ENCODE measurements around the gene ID2.

ID2 gene

DNA sequence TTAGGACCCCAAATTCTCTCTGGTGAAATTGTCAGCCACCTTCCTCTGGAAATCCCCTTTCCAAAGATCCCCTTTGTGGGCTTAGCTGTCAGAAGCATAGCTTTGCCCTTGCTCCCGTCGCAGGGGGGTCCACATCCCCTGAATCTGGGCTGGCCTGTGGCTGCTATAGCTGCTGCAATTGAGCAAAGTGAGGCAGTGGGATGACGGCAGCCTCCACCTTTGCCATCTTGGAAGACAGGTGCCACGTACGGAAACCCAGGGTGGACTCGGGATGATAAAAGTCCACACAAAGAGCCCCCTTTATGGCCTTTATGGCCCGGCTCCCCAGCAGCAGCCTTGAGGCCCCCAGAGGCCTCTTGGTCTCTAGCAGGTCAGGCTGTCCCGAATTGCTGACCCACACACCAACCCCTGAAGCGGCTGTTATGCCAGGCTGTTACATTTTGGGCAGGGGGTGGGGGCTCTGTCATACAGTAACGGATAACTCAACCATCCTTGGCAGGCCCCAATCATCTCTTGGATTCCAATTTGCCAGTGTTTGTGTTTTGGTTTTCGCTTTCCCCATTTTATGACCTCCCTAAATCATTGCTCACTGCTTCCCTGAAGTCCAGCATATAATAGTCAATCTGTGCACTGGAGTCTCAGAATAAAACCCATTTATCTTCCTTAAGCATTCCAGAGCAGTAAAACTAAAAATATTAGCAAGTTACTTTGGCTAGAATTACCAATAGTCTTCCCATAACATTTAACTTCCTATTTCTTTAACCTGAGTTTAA, 33.2 kb upstream of the ID2 start:
- no peak for DNase-seq

DNA sequence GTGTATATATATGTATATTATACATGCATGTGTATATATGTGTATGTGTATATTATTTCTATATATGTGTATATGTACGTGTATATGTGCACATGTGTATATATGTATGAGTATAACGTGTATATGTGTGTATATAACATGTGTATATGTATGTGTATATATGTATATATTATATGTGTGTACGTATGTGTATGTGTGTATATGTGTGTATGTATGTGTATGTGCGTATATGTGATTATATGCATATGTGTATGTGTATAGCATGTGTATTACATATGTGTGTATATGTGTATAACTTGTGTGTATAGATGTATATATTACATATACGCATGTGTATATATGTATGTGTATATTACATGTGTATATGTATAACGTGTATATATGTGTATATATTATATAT, 32.1 kb upstream of the ID2 start:
- DNase-seq: no peak

DNA sequence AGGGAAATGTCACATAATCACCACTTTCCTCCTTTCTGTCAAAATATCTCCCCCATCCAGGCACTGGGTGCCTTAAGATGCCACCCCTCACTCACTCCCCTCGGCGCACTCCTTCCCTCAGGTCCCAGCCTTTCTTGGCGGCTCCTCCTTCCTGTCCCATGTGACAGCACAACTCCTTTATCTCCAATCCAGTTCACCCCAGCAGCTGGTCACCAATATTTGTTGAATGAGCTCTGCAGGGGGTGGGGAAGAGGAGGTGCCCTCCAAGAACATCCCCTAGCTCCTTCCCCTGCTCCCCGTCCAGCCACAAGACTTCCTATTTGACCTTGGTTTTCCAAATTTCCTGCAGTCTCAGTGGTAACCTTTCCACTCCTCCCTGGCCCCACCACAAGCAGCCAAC, 31.6 kb upstream of the ID2 start:
- DNase-seq: no peak

DNA sequence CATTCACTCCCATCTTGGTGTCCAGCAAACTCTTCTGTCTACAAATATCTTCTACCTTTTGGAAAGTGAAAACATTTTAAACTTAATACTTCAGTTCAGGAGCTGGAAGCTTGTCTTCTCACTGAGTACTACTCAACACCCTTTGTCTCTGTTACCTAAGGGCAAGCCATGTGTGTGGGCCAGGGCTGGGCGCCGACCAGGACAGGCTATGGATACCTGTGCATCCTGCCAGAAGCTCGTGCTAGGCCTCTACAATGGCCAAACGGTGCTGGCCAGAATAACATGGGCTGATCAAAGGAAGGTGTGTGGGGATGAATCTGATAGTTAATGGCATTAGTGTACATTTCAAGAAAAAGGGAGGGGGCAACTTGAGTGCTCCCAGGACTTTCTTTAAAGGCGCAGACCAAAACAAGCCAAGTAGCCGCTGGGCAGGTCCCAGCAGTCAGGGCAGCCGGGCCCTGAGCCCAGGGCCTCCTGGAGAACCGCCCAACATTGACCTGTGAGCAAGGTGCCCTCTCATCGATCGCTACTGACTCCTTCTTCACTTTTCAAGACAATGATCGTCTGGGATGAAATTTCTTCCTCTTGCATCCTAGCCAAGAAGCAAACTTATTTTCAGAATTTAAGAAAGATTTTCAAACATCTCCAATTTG, 29.0 kb upstream of the ID2 start:
- DNase-seq: no peak

DNA sequence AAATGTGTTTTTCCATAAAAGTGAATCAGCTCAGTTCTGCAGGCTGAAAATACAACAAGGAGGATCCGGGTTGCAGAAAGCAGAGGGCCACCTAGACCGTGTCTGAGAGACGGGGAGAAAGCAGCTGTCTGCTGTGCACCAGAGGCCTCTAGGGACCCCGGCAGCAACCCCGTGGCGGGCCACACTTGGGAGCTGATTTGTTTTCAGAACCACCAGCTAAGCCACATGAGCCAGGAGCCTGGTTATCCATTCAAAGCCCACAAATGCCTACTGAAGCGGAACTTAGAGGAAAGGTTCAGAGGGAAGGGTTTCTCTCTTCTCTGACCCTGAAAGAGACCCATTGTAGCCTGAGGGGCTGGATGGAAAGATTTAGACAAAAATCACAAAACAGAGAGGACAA, 28.4 kb upstream of the ID2 start:
- DNase-seq: no peak

DNA sequence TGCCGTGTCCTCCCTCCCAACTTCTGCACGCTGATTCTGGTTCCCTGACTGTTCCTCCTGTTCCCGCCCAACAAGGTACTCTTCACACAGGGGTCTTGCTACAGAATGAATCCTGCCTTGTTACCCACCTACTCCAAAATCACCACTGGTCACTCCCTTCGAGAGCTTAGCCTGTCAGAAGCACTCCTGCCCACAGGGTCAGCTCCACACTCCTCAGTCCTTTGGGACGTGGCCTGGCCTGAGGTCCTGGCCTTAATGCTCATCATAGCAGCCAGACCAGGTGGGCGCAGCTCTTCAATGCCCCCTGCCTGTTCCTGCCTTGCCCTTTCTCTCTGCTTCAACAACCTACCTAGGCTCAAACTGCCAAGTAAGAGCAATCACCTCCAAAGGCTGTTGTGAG, 27.8 kb upstream of the ID2 start:
- DNase-seq: no peak

DNA sequence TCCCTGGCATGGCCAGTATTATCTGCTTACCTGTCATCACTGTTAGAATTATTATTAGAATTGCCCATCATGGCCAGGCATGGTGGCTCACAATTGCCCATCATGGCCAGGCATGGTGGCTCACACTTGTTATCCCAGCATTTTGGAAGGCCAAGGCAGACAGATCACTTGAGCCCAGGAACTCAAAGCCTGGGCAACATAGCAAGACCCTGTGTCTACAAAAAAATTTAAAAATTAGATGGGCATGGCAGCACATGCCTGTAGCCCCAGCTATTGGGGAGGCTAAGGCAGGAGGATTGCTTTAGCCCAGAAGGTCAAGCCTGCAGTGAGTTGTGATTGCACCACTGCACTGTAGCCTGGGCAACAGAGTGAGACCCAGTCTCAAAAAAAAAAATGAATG, 27.4 kb upstream of the ID2 start:
- DNase-seq: no peak

DNA sequence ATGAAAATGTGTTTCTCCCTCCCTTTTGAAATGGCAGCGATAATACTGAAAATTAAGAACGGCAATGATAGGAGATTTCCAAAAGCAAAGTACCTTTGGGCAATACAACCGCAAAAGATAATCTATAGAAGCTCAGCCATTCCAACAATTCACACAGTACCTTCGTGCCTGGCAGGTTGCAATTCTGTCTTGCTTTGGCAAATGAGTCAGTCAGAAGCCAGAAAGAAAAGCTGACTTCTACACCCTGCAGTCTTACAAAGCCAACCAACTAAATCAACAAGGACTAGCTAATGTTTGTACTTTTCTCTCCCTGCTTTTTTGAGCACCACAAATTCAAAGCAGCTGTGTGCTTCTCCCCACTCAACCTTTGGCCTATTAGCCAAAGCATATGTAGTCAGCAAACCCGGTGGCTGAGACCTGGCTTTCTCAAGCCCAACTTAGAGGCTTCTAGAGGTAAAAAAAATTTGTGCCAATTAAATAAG, 25.7 kb upstream of the ID2 start:
- no peak for DNase-seq

DNA sequence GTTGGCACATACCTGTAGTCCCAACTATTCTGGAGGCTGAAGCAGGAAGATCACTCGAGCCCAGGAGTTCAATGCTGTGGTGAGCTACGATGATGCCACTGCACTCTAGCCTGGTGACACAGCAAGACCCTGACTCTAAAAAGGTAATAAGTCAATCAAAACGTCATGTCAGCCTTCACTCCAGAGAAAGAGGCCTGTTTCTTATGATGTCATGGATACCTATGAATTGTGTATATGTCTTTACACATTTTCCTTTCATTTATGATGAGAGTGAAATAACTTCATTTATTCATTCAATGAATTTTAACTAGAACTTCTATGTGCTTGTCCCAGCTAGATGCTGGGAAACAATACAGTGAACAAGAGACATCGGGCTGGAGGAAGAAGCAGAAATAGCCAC, 25.0 kb upstream of the ID2 start:
- no peak for DNase-seq

DNA sequence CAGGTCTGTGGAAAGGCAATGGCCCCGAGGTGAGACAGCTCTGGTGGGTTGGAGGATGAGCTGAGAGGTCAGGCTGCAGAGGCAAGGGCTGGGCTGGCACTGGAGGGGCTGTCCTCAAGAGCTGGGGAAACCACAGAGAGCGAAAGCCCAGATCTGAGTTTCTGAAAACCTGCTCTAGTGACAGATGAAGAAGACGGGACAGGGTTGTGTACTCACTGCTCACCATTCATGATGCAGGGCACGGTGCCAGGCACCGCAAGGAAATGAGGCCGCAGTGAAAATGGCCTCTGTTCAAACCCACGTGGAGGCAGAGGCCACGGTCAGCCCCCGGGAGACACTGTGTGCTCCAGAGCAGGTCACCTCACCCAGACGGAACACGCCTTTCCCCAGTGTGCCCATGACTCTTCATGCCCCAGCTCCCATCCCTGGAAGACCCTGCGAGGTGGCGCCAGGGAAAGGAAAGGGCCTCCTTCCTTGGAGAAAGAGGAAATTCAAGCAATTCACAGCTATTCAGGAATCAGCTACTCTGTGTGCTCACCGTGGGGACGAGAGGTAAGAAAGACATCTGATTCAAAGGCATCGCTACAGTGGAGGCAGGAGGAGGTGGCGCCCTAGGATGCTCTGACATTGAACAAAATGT, 24.3 kb upstream of the ID2 start:
- no peak for DNase-seq

DNA sequence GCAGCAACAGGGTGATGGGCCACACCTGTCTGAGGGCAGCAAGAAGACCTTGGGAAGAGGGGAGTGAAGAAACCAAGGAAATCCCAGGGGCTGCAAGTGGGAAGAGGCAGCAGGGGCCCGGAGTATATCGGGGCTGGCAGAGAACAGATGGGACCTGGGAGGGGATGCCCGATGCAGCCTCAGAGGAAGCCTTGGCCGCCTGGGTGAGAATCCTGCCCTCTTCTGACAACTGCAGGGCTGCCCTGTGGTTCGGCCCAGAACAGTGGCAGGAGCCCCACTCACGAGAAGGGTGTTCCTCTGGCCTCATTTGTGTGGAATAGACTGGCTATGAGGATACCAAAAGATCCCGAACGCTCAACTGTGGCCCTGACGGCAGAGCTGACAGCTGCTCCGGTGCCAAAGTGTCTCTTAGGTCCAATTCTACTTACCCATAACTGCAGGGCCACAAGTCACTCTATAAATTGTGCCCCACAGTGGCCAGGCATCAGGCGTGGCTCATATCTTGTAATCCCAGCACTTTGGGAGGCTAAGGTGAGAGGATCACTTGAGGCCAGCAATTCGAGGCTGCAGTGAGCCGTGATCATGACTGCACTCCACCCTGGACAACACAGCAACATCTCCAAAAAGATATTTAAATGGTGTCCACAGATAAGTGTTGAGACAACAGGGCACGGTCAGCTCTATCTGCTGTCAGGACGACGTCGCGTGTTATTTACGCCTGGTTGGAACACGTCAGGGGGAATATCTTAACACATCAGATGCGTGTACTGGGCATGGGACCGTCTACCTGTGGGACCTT, 23.6 kb upstream of the ID2 start:
- no peak for DNase-seq

DNA sequence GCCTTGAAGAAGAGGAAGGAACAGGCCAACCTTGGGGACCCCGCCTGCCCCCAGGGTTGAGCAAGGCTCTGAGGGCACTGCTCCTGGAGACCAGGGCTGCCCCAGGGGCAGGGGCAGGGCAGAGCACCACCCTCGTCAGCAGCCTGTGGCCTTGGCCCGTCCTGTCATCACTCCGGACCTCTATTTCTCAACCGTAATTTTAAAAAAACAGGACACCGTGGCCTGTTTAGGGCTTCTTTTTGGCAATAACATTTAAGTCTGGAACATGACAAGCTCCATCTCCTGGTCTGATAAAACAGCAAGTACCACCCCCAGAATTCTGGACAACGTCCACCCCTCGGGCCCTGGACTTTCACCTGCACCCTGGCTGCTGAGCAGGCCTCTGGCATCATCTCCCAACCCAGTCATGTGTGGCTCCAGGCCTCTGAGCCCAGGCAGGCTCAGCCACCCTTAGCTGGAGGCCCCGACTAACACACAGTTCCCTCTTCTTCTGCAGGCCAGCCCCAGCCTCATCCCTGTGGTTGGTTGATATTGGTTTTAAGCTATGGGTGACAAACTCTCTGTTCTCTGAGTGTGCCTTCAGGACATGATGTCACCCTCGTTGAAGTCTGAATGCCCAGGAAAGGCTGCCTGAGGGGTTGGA, 22.6 kb upstream of the ID2 start:
- DNase-seq: no peak

DNA sequence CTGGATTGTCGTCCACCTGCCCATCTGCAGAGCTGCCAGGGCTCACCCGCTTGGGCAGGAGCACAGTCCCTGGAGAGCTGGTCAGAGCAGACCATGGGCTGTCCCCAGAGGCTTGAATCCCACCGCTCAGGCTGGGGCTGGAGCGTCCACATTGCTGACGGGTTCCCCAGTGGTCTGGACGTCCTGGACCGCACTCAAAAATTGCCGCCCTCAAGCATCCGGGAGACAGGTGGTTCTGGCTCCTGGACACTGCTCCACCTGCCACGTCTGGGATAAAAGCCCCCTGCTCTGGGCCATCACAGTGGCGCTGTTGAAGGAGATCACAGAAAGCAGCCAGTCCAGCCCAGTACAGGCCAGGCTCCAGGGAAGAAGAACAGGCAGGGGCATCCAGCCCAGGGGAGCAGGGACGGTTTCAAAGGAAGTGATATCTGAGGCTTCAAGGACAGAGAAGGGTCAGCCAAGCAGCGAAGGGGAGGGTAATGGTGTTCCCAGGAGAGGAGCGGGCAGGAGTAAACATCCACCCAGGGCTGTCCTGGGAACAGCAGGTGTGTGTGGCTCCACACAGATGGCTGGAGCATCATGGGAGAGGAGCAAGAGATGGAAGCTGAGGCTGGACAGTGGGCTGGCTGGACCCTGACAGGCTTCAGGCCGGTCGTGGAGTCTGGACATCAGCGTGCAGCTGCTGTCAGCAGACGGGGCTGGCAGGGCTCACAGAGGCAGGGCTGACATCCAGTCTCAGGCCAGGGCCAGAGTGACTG, 21.9 kb upstream of the ID2 start:
- no peak for DNase-seq

DNA sequence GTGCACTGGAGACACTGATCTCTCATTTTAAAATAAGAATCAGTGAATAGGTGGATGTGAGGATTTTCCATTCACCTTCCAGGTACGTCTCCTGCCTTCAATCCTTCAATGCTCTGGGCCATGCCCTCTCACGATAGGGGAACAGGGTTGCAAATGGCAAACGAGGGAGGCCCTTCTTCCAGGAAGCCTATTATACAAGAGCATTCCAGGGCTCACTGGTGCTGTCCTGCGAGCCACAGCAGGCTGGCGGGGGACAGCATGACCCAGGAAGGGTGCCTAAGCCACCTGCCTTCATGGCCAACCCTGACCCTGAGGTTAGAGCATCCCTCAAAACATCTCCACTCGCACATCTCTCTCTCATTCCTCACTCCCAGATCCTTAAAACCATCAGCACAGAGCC, 20.6 kb upstream of the ID2 start:
- DNase-seq: no peak

DNA sequence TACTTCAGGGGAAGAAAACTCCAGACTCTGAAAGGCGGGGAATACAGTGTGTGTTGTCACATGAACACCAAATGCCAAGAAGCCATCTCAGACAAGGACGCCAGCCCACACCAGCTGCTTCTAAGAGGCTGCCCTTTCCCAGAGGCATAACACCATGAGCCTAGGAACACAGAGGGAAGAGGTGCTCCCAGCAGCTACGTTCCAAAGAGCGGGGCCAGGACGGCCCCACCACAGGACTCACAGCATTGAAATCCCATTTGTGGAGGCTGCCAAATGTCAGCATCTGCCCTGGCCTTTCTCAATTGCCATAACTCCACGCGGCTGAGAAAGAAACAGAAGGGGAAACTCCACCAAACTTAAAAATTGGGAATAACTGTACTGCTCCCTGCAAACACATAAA, 20.1 kb upstream of the ID2 start:
- DNase-seq: no peak

DNA sequence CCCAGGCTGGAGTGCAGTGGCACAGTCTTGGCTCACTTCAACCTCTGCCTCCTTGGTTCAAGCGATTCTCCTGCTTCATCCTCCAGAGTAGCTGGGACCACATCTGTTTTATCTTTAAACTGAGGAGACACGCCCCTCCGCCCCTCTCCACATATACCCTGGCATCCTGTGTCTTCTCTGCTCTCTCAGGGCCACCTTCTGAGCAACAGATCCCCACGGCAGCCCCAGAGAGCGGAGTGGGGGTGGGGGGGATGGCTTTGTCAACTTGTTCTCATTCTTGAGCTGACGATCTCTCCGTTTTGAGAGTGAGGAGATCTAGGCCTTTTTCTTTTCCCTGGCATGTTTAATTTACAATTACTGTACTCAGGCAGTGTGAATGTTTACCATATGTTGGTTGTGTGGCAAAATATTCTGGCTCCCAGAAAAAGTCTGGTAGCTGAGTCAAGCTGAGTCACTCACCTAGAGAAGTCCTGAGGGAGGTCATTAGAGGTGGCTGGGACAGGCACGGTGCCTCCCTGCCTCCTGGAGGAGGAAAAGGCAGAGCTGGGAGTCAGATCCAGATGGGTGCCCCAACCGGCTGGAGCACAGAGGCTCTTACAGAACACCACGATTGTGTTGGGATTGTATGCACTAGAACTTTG, 19.5 kb upstream of the ID2 start:
- DNase-seq: no peak

DNA sequence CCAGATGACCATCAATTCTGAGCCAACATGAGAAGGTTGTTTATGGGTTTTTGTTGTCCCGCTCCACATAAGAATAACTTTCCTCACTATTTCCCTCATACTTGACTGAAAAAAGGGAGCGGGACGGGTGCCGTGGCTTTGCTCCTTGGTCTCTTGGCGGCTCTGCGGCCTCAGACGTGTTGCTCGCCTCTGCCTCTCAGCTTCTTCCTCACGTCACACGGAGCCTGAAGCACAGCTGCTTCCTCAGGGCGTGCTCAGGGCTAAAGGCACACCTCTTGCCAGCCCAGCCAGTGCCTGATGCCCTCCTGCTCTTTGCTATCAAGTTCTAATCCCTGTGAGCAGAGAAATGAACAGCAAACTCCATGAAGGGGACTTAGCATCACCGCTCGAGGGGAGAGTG, 17.9 kb upstream of the ID2 start:
- no peak for DNase-seq

DNA sequence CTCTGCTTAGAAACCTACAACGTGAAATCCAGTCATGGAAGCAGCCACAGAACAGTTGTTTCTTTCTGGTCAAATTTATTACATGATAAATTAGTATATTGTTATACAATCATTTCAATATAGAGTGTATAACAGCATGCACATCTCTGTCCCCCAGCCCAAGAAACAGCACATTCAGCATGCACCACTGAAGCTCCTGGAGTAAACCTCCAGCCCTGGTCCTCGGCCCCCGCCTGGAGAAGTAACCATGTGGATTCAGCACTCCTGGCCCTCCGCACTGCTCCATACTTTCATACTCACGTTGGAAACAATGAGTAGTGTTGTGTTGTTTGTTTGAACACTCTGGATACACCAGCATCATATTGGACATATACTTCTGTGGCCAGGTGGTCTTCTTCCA, 15.3 kb upstream of the ID2 start:
- DNase-seq: no peak

DNA sequence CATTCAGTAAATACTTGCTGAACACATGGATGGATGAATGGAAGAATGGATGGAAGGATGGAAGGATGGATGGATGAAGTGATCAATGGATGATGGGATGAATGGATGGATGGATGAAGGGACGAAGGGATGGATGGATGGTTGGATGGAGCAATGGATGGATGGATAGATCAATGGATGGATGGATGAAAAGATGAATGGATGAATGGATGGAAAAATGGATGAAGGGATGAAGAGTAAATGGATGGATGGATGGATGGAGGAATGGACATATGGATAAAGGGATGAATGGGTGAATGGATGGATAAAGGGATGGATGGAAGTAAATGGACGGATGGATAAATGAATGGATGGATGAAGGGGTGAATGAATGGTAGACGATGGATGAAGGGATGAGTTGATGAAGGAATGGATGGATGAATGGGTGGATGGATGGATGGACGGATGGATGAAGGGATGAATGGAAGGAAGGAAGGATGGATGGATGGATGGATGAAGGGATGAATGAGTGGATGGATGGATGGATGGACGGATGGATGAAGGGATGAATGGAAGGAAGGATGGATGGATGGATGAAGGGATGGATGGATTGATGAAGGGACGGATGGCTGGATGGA, 13.9 kb upstream of the ID2 start:
- no peak for DNase-seq

DNA sequence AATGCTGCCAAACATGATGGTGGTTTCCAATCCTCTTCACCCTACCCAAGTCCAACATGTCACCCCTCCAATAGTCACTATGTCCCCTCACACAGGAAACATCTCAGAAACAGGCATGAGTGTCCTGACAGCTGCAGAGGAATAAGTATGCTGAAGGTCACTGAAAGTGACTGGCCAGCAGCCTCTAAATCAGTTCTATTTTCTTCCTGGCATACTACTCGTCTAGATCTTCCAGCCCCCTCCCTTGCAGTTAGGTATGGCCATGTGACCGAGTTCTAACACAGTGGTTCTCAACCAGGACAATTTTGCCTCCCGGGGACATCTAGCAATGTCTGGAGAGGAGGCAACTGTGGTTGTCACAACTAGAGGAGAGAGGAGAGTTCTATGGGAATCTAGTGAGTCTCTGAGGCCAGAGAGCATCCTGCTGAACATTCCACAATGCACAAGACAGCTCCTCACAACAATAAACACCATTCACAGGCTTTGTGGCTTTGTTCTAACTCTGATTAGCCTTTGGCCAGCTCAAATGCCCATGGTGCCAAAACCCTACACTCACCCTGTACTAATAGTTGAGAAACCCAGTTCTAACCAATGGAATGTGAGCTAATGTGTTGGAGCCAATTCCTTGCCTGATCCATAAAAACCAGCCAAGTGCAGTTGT, 12.6 kb upstream of the ID2 start:
- no peak for DNase-seq

DNA sequence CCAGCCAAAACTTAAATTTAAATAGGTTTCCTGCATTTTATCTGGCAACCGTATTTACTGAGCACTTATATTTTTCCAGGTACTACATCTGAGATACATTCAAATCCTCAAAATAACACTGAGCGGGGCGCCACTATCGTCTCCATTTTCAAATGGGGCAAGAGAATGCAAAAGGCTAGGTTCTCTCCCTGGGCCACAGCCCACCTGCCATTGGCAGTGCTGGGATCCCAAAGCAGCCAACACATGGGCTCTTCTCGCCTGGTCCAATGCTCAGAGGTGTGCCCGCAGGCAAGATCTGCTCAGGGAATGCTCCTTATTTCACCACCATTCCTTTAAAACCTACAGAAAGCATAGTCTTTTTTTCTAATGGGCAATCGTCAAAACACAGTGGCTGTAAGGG, 11.3 kb upstream of the ID2 start:
- DNase-seq: no peak
